Activated CD8-positive, alpha-beta memory T cell treated with anti-CD3 and anti-CD28 coated beads for 1 hour (primary cell): Measurements from ENCODE around the gene IL23R.

Experiments used
- DNase-seq, 2 donors: peaks; one replicate each; pipeline ENCODE4 v3.0.0-alpha.2; 2020; ENCODE audit warnings: low read depth in 1 of 2; ENCODE audit errors: extremely low read depth in 1 of 2

Gene IL23R

GRCh38 chr1:67228791-67229190 lies 62.5 kb downstream of the IL23R start:
- DNase-seq, result no peak

GRCh38 chr1:67230539-67230938 lies 64.3 kb downstream of the IL23R start:
- no peak for DNase-seq

GRCh38 chr1:67236277-67236676 lies 70.0 kb downstream of the IL23R start:
- no peak for DNase-seq

GRCh38 chr1:67239738-67240137 lies 73.5 kb downstream of the IL23R start:
- no peak for DNase-seq

- no peak for DNase-seq
Measured at GRCh38 chr1:67241200-67241746, 75.0 kb downstream of the IL23R start.

- DNase-seq, result no peak
Measured at GRCh38 chr1:67242016-67242415, 75.8 kb downstream of the IL23R start.

GRCh38 chr1:67250051-67250653 lies 83.9 kb downstream of the IL23R start:
- no peak for DNase-seq

- DNase-seq, result no peak
Measured at GRCh38 chr1:67256291-67257172, 90.3 kb downstream of the IL23R start.

- no peak for DNase-seq
Measured at GRCh38 chr1:67257173-67257535, 90.9 kb downstream of the IL23R start.

GRCh38 chr1:67261680-67262079 lies 95.4 kb downstream of the IL23R start:
- DNase-seq, result peak; percentile 4 to 6

GRCh38 chr1:67262735-67263134 lies 96.5 kb downstream of the IL23R start:
- no peak for DNase-seq

GRCh38 chr1:67264152-67264551 lies 97.9 kb downstream of the IL23R start:
- no peak for DNase-seq

GRCh38 chr1:67264899-67265298 lies 98.6 kb downstream of the IL23R start:
- no peak for DNase-seq

GRCh38 chr1:67269061-67269460 lies 102.8 kb downstream of the IL23R start:
- no peak for DNase-seq

GRCh38 chr1:67270541-67270940 lies 104.3 kb downstream of the IL23R start:
- no peak for DNase-seq

- no peak for DNase-seq
Measured at GRCh38 chr1:67273591-67273990, 107.3 kb downstream of the IL23R start.

- DNase-seq, result no peak
Measured at GRCh38 chr1:67274623-67275325, 108.5 kb downstream of the IL23R start.

- no peak for DNase-seq
Measured at GRCh38 chr1:67280696-67281095, 114.4 kb downstream of the IL23R start.

- DNase-seq, result no peak
Measured at GRCh38 chr1:67281244-67281643, 115.0 kb downstream of the IL23R start.

GRCh38 chr1:67285780-67286488 lies 119.7 kb downstream of the IL23R start:
- no peak for DNase-seq

GRCh38 chr1:67290236-67290635 lies 124.0 kb downstream of the IL23R start:
- DNase-seq, result no peak
